ENCODE measurements around the gene WDFY2.

Gene WDFY2

GRCh38 chr13:51601601-51602565, 17.6 kb downstream of the WDFY2 start:
- DNase-seq: peak; percentile 91

DNA sequence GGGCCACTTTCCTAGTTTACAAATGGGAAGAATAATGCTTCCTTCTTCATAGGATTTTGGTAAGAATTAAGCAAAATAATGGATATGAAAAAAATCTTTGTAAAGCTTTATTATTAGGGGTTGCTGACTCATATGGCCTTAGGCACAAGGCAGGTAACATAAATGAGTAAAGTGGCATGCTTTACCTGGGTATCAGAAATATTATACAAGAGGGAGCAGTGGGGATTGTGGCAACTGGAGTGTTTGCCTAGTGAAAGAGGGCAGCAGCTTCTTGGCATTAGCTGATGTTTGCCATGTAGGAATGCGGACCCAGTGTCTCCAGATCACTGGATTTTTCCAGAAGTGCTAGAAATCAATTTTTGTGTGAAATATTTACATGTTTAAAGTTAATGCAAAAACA, 19.5 kb downstream of the WDFY2 start:
- no peak for DNase-seq

GRCh38 chr13:51605698-51606097, 21.4 kb downstream of the WDFY2 start:
- DNase-seq: no peak

GRCh38 chr13:51607165-51607564, 22.9 kb downstream of the WDFY2 start:
- DNase-seq: no peak

DNA sequence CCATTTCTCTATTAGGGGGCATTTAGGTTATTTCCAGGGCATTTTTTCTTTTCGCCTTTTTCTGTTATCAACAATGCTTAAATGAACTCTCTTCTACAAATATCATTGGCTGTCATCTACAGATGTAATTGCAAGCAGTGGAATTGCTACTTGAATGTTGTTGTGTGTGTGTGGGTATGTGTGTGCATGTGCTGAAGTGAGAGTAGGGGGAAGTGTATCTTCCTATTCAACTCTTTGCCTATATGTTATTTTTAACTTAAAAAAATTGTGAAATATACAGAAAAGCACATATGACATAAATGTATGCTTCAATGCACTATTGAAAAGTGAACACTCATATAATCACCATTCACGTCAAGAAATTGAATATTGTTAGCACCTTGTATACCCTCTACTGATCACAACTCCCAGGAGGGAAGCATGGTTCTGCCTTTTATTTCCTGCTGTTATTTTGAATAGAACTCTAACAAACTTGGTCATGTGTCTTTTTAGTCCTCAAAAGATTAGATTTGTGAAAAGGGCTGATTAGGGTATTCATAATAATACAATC, 24.7 kb downstream of the WDFY2 start:
- no peak for DNase-seq

GRCh38 chr13:51612867-51613266, 28.6 kb downstream of the WDFY2 start:
- no peak for DNase-seq

- peak; percentile 28 for DNase-seq
These were observed 29.3 kb downstream of the WDFY2 start for GRCh38 chr13:51613535-51613934.

GRCh38 chr13:51614350-51614786, 30.1 kb downstream of the WDFY2 start:
- DNase-seq: peak; percentile 64

- no peak for DNase-seq
These were observed 34.4 kb downstream of the WDFY2 start for GRCh38 chr13:51618626-51619025.

GRCh38 chr13:51619614-51620013, 35.4 kb downstream of the WDFY2 start:
- DNase-seq: no peak

GRCh38 chr13:51620165-51620983, 36.1 kb downstream of the WDFY2 start:
- DNase-seq: no peak

DNA sequence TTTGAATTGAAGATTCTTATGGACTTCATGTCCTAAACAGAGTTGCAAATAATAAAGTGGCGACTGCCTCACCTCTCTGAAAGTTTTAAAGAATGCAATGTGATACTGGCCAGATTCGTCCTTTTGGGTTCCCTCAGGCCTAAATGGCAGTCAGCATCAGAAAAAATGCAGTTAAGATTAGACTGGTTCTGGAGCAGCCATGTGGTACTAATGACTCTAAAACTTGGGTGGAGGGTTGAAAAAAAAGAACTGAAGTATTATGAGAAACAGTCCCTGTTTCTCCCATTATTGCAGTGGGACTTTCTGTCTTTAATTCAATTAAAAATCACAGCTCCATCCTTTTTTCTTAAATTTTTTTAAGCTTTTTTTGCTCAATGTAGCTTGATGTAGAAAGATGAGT, 37.3 kb downstream of the WDFY2 start:
- DNase-seq: no peak

DNA sequence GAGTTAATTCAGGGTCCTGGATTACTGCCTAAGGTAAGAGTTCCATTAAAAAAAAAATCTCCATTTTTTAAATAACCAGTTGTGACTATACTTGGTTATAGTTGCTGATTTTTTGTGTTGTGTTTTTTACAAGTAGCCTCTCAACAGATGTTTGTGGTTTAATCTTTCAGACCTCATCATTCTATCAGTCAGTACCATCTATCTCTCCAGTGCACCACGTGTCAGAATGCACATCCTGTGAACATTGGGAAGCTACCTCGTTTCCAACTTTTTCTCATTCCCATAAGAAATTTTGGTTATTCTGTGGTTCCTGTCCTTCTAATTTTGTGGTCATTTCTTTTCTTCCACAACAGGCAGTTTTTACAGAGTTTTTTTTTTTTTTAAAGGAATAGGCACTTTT, 39.2 kb downstream of the WDFY2 start:
- peak; percentile 48 for DNase-seq

- DNase-seq: no peak
These were observed 39.9 kb downstream of the WDFY2 start for GRCh38 chr13:51624207-51624606.

GRCh38 chr13:51624695-51625345, 40.6 kb downstream of the WDFY2 start:
- DNase-seq: no peak

GRCh38 chr13:51625555-51626345, 41.5 kb downstream of the WDFY2 start:
- no peak for DNase-seq

GRCh38 chr13:51626749-51627148, 42.5 kb downstream of the WDFY2 start:
- no peak for DNase-seq

- DNase-seq: no peak
These were observed 44.0 kb downstream of the WDFY2 start for GRCh38 chr13:51628059-51628852.

DNA sequence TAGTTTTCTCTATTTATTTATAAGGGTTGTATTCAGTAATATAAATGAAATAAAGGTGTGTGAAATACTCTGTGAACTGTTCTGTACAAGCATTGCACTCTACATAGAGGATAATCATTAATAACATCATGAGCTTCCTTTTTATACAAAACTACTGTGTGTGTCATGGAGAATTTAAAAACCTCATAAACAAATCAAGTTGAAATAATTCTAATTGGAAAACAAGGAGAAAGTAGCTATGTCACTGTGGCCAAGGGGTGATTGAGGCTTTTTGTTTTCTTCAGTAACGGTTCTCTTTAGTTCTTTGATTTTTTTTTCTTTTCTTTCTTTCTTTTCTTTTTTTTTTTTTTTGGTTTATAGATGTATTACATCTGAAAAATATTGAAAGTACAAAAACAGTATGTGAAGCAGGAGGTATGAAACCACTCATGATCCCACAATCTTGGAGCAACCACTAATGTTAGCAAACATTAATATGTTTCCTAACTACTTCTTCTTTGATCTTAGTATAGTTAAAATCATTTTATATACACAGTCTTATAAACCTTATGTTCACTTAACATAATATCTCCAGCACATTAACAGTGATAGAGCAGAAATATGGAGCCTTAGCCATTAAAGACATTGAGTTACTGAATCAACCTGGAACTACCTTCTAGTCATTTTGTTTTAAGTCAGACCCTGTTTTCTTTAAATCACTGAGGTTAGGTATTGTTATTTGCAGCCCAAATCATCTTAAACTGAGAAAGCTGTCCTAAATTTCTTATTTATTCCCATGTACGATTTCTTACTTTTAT, 45.4 kb downstream of the WDFY2 start:
- no peak for DNase-seq

DNA sequence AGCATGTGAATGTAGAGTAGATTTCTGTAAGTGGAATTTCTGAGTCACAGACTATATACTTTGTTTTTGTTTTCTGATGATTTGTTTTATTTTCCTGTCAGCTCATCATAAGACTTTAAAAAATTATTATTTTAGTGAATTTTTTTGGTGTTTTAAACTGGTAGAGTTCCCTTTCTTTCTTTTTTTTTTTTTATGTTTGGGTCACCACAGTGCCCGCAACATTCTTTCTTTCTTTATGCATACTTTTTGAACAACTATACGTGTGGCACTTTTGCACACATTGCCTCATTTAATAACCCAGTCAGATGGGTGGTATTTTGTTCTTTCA, 46.0 kb downstream of the WDFY2 start:
- DNase-seq: no peak
